Right lobe of liver (tissue), 6 donors: ENCODE data around the gene IPMK. TPM values are rescaled to one million over a fixed set of nuclear protein-coding genes. Genes with fewer than 3 reads are reported as not detected.
A peak's percentile ranks its signal among the peaks of the same experiment; 100 is the strongest.

Experiments
- ATAC-seq, 4 donors: fragments of 200-7000 bp; cut with Tn5 transposase; one replicate each; pipeline ENCODE4 v1.9.1; 2020; ENCODE audit warnings: mild to moderate bottlenecking in 4 of 4, moderate library complexity in 4 of 4
- DNase-seq, 3 donors: peaks; one replicate each; pipeline ENCODE4 v3.0.0-alpha.2; 2020
- H3K27ac ChIP-seq, 3 donors: fragments of 200-600 bp; one replicate each; pipeline ENCODE4 v1.8.0; 2022
- H3K27me3 ChIP-seq, 2 donors: fragments of 200-600 bp; one replicate each; pipeline ENCODE4 v1.8.0; 2022
- H3K36me3 ChIP-seq, 4 donors: fragments of 200-600 bp; sonication (generic) in 1 of 4; one replicate each; pipeline versions ENCODE4 v1.5.1 to v1.8.0; 2017 to 2022; ENCODE audit warnings: control low read depth in 1 of 4
- H3K4me1 ChIP-seq, 4 donors: fragments of 200-600 bp; sonication (generic) in 1 of 4; one replicate each; pipeline versions ENCODE4 v1.5.1 to v1.8.0; 2017 to 2022; ENCODE audit warnings: control low read depth in 1 of 4
- H3K4me3 ChIP-seq, 3 donors: fragments of 200-600 bp; one replicate each; pipeline ENCODE4 v1.8.0; 2022
- H3K9me3 ChIP-seq, 4 donors: fragments of 200-600 bp; sonication (generic) in 1 of 4; one replicate each; pipeline versions ENCODE4 v1.5.1 to v1.8.0; 2017 to 2022; ENCODE audit warnings: control low read depth in 1 of 4
- POLR2A ChIP-seq: fragments of 450-650 bp; IDR thresholded peaks from one replicate; pipeline ENCODE4 v1.6.1; 2017; ENCODE audit warnings: antibody characterized with exemption, mild to moderate bottlenecking
- WGBS: methylation state at CpG from one replicate; pipeline ENCODE4 v1.1.6; 2018; ENCODE audit warnings: low coverage, low lambda C conversion rate; ENCODE audit not compliant: insufficient coverage; ENCODE audit errors: missing lambda C conversion rate; 5-methylcytosine and 5-hydroxymethylcytosine counted together
- intact Hi-C, 2 donors: fragments of 100-400 bp; cut with DNase I; formaldehyde crosslinking; loops; one replicate each; pipeline versions ENCODE4 v1.11.2 to v1.14.1; 2022
- total RNA-seq, 6 experiments: library from RNA; depleted of rRNA in 2 of 6; stranded (reverse); fragments of >200 nt in 2 of 6; fragmentation: NEBNext Ultra II Directional in 3 of 6; extraction: Animal tissue kit (Norgen Biotek cat#: 25700) in 3 of 6; gene quantifications; one replicate each; pipeline versions ENCODE4 v1.1.0 to v1.2.4, GENCODE V29; 2016 to 2023
- TF ChIP-seq, protein P1 (sequence below), 4 donors: fragments of 200-600 bp in 3 of 4; fragments of 450-650 bp in 1 of 4; IDR thresholded peaks; one replicate each; pipeline versions ENCODE4 v1.5.1 to v1.8.0; 2016 to 2022; ENCODE audit warnings: antibody characterized with exemption in 4 of 4, mild to moderate bottlenecking in 2 of 4
- donor health status: DM: no; HTN: yes; CAD: no.
- donor health status: DM: no; HTN: no; CAD: no.
- donor health status: DM: no; HTN: no; CAD: no.
- donor health status: DM: no; HTN: yes; CAD: no.
- donor health status: DM: no; HTN: yes; CAD: no.

IPMK gene
- total RNA-seq, 6 experiments from 2014 or later: 2.8 to 8.1 (median 4.7) TPM

DNA sequence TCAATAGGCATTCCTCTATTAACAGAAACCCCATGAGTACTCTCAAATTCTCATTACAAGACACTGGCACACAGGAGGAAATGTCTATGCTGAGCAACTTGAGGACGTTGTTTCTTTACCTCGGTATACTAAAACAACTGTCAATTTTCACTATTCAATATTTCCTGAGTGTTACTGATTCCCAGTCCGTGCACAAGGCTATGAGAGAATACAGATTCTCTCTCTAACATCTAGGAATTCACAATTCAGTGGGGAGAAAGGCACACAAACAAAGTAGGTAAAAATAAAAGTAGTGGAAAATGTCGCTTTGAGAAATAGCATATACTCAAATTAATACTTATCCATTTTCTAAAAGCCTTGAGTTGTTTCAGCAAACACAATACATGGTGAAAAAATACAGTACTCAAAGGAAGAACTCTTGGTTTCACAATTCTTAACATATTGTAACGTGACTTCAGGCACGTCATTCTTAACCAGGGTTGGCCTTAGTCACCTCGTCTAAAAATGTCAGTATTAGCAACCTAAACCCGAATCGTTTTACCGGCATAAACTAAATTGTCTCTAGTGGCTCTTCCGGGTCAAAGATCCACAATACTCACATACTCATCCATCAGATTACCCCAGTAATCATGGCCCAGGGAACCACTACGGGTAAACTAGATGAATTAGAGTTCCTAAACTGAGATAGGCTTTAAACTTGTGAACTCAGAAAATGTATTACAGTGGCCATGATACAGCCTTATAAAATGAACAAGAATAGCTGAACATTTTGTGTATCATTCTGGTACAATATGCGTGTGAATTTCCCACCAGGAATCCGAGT is 1.5 kb downstream of the IPMK start:
- TF ChIP-seq, protein P1, sequence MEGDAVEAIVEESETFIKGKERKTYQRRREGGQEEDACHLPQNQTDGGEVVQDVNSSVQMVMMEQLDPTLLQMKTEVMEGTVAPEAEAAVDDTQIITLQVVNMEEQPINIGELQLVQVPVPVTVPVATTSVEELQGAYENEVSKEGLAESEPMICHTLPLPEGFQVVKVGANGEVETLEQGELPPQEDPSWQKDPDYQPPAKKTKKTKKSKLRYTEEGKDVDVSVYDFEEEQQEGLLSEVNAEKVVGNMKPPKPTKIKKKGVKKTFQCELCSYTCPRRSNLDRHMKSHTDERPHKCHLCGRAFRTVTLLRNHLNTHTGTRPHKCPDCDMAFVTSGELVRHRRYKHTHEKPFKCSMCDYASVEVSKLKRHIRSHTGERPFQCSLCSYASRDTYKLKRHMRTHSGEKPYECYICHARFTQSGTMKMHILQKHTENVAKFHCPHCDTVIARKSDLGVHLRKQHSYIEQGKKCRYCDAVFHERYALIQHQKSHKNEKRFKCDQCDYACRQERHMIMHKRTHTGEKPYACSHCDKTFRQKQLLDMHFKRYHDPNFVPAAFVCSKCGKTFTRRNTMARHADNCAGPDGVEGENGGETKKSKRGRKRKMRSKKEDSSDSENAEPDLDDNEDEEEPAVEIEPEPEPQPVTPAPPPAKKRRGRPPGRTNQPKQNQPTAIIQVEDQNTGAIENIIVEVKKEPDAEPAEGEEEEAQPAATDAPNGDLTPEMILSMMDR (IDR thresholded peaks at IDR 0.05): no peak
- peak; percentile 38 for TF ChIP-seq POLR2A
- ATAC-seq: peak in 1 of 4 donors; percentile 14
- intact Hi-C loops: no loop called here

DNA sequence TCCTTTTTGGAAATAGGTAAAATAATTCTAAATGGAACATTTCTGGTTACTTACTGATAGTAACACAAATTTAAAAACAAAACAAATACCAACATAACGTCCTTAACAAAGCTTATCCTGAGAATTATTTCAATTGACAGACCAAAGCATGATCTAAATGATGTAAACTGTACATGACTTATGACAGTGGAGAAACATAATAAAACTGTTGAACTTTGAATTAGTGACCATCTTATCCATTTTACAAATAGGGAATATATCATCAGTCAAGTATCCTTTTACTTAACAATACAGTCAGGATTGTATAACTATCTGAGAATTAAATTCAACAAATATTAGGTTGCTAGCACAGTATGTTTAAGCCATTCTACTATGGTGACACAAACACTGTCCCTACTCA is 2.4 kb downstream of the IPMK start:
- Histone ChIP-seq H3K27ac (peak overlapping the region in 1 of 3 donors; percentile 83), H3K9me3 (no peaks in the 10 kb centered on the region), H3K4me1 (peaks cover 0 to 15% (median 6%) of the 10 kb centered on the region in 4 donors), H3K4me3 (peak overlapping the region in 1 of 3 donors; percentile 66), H3K27me3 (no peaks in the 10 kb centered on the region), H3K36me3 (no peaks in the 10 kb centered on the region)
- TF ChIP-seq POLR2A: no peak
- TF ChIP-seq, protein P1 (IDR thresholded peaks at IDR 0.05): no peak
- no peak for ATAC-seq
- DNase-seq: no peak
- WGBS: 9% methylated on average over 1 of the region's 1 CpG
- intact Hi-C loops: no loop called here

More for the DNA sequence above, 1.5 kb downstream of the IPMK start:
- Histone ChIP-seq H3K9me3 (no peaks in the 10 kb centered on the region), H3K36me3 (no peaks in the 10 kb centered on the region), H3K4me1 (peaks cover 0 to 19% (median 6%) of the 10 kb centered on the region in 4 donors), H3K27ac (peak overlapping the region; percentile 82 to 90 (median 83)), H3K27me3 (no peaks in the 10 kb centered on the region), H3K4me3 (peak overlapping the region; percentile 63 to 77 (median 66))
- no peak for DNase-seq
- WGBS: under 1% methylated on average over 14 of the region's 14 CpGs

GRCh38 chr10:58264780-58265179 is 2.9 kb downstream of the IPMK start:
- H3K4me3 ChIP-seq: no peak overlapping the region
- TF ChIP-seq POLR2A: no peak
- TF ChIP-seq, protein P1 (IDR thresholded peaks at IDR 0.05): no peak
- no peak for ATAC-seq

GRCh38 chr10:58262766-58263165 is 4.9 kb downstream of the IPMK start:
- Histone ChIP-seq H3K27ac (no peak overlapping the region), H3K9me3 (no peaks in the 10 kb centered on the region), H3K4me3 (no peak overlapping the region), H3K27me3 (no peaks in the 10 kb centered on the region), H3K4me1 (peaks cover 0 to 15% (median 6%) of the 10 kb centered on the region in 4 donors), H3K36me3 (no peaks in the 10 kb centered on the region)
- TF ChIP-seq, protein P1 (IDR thresholded peaks at IDR 0.05): no peak
- TF ChIP-seq POLR2A: no peak
- no peak for ATAC-seq
- intact Hi-C loops: no loop called here
- DNase-seq: no peak

More at GRCh38 chr10:58264780-58265179, 2.9 kb downstream of the IPMK start:
- 48% methylated on average over 5 of the region's 5 CpGs for WGBS
- no peaks in the 10 kb centered on the region for H3K27me3 ChIP-seq
- no peak overlapping the region for H3K27ac ChIP-seq
- no peaks in the 10 kb centered on the region for H3K9me3 ChIP-seq
- intact Hi-C loops: no loop called here
- H3K4me1 ChIP-seq: peaks cover 0 to 15% (median 6%) of the 10 kb centered on the region in 4 donors
- no peaks in the 10 kb centered on the region for H3K36me3 ChIP-seq
- no peak for DNase-seq
